Measurements from ENCODE around the gene LHFPL6. TPM values are rescaled to one million over a fixed set of nuclear protein-coding genes. Genes with fewer than 3 reads are reported as not detected.

The LHFPL6 gene
- total and polyA plus RNA-seq, 2 experiments from 2014 or later, result 7.8 to 9.5 TPM

DNA sequence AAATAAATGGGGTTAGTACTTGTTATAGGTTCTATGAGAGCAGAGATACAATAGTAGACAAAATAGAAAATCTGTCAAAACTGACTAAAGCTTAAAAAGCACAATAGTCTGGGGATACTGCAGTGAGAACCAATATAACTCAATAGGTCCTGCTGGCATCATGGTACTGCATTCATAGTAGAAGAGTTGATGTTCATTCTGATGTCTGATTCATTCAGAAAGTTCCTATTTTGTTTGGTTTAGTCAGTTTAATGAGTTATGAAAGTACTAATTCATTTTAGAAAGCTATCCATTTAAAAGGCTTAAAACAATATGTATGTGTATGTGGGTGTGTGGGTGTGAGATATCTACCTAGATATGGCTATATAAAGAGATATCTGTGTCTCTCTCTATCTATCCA is 152.8 kb downstream of the LHFPL6 start:
- Histone ChIP-seq H3K4me1 (ENCODE audit: insufficient read depth) (peaks cover 8% of the 10 kb centered on the region; the same call in 1 of the 2 replicates), H3K36me3 (ENCODE audit: insufficient read depth) (no peaks in the 10 kb centered on the region), H3K27ac (ENCODE audit: low read depth) (no peak overlapping the region), H2AFZ (no peak overlapping the region), H3K4me2 (no peak overlapping the region), H3K27me3 (ENCODE audit: insufficient read depth) (no peaks in the 10 kb centered on the region), H4K20me1 (replicated peaks; ENCODE audit: insufficient read depth) (no peaks in the 10 kb centered on the region), H3K4me3 (no peak overlapping the region), H3K79me2 (replicated peaks; ENCODE audit: insufficient read depth) (no peaks in the 10 kb centered on the region), H3F3A (replicated peaks; ENCODE audit: low read depth) (no peaks in the 10 kb centered on the region), H3K9me2 (ENCODE audit: insufficient read depth) (no peaks in the 10 kb centered on the region)
- ATAC-seq (no peak), DNase-seq (ENCODE audit: low spot score) (no peak)
- TF ChIP-seq REST (IDR thresholded peaks at IDR 0.05; ENCODE audit: unreplicated experiment) (no peak), JUNB (IDR thresholded peaks at IDR 0.05; ENCODE audit: unreplicated experiment) (no peak), ZNF114 (CRISPR knock-in tag; IDR thresholded peaks at IDR 0.05) (no peak), POLR2AphosphoS5 (IDR thresholded peaks at IDR 0.05; ENCODE audit: low read depth) (no peak), CTCF (conservative IDR thresholded peaks at IDR 0.05; ENCODE audit: low read depth in 2 of 2) (no peak), EZH2 (IDR thresholded peaks at IDR 0.05; ENCODE audit: low read depth, unreplicated experiment) (no peak), EZH2phosphoT487 (IDR thresholded peaks at IDR 0.05; ENCODE audit: unreplicated experiment) (no peak), NANOG (IDR thresholded peaks at IDR 0.05; ENCODE audit: borderline replicate concordance) (no peak), STAT1 (IDR thresholded peaks at IDR 0.05; ENCODE audit: unreplicated experiment) (no peak), CREB1 (CRISPR knock-in tag; IDR thresholded peaks at IDR 0.05; ENCODE audit: low read depth) (no peak), ZNF331 (CRISPR knock-in tag; IDR thresholded peaks at IDR 0.05; ENCODE audit: low read depth) (no peak)
- TF ChIP-seq, protein P1, sequence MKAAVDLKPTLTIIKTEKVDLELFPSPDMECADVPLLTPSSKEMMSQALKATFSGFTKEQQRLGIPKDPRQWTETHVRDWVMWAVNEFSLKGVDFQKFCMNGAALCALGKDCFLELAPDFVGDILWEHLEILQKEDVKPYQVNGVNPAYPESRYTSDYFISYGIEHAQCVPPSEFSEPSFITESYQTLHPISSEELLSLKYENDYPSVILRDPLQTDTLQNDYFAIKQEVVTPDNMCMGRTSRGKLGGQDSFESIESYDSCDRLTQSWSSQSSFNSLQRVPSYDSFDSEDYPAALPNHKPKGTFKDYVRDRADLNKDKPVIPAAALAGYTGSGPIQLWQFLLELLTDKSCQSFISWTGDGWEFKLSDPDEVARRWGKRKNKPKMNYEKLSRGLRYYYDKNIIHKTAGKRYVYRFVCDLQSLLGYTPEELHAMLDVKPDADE (IDR thresholded peaks at IDR 0.05), result no peak
- TF ChIP-seq, protein P2, sequence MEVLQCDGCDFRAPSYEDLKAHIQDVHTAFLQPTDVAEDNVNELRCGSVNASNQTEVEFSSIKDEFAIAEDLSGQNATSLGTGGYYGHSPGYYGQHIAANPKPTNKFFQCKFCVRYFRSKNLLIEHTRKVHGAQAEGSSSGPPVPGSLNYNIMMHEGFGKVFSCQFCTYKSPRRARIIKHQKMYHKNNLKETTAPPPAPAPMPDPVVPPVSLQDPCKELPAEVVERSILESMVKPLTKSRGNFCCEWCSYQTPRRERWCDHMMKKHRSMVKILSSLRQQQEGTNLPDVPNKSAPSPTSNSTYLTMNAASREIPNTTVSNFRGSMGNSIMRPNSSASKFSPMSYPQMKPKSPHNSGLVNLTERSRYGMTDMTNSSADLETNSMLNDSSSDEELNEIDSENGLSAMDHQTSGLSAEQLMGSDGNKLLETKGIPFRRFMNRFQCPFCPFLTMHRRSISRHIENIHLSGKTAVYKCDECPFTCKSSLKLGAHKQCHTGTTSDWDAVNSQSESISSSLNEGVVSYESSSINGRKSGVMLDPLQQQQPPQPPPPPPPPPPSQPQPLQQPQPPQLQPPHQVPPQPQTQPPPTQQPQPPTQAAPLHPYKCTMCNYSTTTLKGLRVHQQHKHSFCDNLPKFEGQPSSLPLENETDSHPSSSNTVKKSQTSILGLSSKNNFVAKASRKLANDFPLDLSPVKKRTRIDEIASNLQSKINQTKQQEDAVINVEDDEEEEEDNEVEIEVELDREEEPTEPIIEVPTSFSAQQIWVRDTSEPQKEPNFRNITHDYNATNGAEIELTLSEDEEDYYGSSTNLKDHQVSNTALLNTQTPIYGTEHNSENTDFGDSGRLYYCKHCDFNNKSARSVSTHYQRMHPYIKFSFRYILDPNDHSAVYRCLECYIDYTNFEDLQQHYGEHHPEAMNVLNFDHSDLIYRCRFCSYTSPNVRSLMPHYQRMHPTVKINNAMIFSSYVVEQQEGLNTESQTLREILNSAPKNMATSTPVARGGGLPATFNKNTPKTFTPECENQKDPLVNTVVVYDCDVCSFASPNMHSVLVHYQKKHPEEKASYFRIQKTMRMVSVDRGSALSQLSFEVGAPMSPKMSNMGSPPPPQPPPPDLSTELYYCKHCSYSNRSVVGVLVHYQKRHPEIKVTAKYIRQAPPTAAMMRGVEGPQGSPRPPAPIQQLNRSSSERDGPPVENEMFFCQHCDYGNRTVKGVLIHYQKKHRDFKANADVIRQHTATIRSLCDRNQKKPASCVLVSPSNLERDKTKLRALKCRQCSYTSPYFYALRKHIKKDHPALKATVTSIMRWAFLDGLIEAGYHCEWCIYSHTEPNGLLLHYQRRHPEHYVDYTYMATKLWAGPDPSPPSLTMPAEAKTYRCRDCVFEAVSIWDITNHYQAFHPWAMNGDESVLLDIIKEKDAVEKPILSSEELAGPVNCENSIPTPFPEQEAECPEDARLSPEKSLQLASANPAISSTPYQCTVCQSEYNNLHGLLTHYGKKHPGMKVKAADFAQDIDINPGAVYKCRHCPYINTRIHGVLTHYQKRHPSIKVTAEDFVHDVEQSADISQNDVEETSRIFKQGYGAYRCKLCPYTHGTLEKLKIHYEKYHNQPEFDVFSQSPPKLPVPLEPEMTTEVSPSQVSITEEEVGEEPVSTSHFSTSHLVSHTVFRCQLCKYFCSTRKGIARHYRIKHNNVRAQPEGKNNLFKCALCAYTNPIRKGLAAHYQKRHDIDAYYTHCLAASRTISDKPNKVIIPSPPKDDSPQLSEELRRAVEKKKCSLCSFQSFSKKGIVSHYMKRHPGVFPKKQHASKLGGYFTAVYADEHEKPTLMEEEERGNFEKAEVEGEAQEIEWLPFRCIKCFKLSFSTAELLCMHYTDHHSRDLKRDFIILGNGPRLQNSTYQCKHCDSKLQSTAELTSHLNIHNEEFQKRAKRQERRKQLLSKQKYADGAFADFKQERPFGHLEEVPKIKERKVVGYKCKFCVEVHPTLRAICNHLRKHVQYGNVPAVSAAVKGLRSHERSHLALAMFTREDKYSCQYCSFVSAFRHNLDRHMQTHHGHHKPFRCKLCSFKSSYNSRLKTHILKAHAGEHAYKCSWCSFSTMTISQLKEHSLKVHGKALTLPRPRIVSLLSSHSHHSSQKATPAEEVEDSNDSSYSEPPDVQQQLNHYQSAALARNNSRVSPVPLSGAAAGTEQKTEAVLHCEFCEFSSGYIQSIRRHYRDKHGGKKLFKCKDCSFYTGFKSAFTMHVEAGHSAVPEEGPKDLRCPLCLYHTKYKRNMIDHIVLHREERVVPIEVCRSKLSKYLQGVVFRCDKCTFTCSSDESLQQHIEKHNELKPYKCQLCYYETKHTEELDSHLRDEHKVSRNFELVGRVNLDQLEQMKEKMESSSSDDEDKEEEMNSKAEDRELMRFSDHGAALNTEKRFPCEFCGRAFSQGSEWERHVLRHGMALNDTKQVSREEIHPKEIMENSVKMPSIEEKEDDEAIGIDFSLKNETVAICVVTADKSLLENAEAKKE (CRISPR knock-in tag; IDR thresholded peaks at IDR 0.05), result no peak
- H3K9me3 Mint-ChIP-seq, result no peaks in the 10 kb centered on the region
- no peak overlapping the region for H3K4me3 Mint-ChIP-seq
- no peak overlapping the region for H3K27ac Mint-ChIP-seq
- H3K36me3 Mint-ChIP-seq (ENCODE audit: low read depth), result no peaks in the 10 kb centered on the region
- no peaks in the 10 kb centered on the region for H3K27me3 Mint-ChIP-seq (ENCODE audit: insufficient read depth, low read depth, poor library complexity)
- peaks cover 13% of the 10 kb centered on the region; the same call in 2 of the 3 replicates for H3K4me1 Mint-ChIP-seq

Data from GM23338 (cell line).